ENCODE results near the gene FBXW8.
A peak's percentile ranks its signal among the peaks of the same experiment; 100 is the strongest.
"Not testable (repeated sequence)": the region's sequence is repeated elsewhere in the genome, so short reads cannot be mapped to it uniquely, and the experiment has no call there.

Gene FBXW8

GRCh38 chr12:117053597-117054201, 142.9 kb downstream of the FBXW8 start:
- DNase-seq (ENCODE audit: low spot score), result no peak

DNA sequence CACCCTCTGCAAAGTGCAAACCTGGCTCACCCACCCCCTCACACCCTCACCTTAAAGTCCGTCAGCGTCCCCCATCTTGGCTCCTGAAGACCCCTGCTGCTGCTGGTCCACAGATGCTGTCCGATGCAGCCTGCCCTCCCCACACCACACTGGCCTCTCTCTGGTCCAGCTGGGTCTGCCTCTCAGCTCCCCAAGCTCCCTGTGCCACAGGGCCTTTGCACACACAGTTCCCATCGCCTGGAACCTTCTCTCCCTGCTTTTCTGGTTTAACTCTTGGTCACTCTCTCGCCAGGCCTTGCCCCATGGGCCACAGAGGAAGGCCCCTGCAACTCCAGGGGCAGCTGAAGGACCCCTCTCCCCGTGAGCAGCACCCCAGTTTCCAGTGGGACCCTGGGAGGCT, 143.5 kb downstream of the FBXW8 start:
- DNase-seq (ENCODE audit: low spot score), result no peak

GRCh38 chr12:117057626-117058025, 146.9 kb downstream of the FBXW8 start:
- not testable (repeated sequence) for DNase-seq (ENCODE audit: low spot score)

GRCh38 chr12:117058442-117059072, 147.8 kb downstream of the FBXW8 start:
- no peak for DNase-seq (ENCODE audit: low spot score)

- no peak for DNase-seq (ENCODE audit: low spot score)
Measured at GRCh38 chr12:117059156-117059555, 148.4 kb downstream of the FBXW8 start.

DNA sequence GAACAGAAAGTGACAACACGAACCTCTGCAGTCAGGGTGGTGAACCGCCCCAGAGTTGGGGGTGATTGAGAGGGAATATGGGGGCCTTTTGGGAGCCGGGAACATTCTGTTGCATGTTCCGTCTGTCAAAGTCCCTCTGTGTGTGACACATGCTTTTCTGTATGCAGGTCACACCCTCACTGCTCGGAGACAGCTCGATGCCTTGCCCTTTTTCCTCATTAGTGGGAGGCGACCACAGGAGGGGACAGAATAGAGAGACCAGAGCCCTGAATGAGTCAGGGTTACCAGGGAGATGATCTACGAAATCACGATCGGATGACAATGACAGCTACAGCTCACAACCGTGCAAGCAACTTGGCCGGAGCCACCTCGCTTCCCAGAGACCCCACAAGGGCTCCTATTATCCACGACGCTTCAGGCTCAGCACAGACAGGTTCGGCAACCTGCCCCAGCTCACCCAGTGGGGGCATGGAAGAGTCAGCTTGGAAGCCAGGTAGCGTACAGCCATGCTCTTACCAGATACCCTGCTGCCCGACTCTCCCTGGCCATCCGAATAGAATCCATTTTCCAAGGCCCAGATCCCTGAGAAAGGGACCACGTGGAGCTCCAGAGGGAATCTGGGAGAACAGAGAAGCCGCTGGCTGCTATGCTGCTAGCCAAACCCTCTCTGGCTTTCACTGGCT, 149.6 kb downstream of the FBXW8 start:
- DNase-seq (ENCODE audit: low spot score), result no peak

DNA sequence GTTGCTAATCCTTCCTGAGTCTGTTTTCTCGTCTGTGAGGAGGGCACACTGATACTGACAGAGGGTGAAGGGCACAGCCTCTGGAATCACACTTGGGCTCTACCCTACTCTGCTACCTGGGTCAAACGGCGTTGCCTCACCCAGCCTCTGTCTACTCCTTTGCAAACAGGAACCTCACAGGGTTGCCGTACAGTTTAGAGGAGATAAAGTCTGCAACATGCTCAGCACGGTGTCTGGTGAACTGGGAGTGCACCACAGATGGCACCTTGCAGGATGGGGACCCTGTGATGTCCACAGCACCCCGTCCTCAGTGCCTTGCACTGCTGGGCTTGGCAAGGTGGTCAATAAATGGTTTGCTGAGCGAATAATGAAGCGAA, 150.2 kb downstream of the FBXW8 start:
- DNase-seq (ENCODE audit: low spot score), result no peak

DNA sequence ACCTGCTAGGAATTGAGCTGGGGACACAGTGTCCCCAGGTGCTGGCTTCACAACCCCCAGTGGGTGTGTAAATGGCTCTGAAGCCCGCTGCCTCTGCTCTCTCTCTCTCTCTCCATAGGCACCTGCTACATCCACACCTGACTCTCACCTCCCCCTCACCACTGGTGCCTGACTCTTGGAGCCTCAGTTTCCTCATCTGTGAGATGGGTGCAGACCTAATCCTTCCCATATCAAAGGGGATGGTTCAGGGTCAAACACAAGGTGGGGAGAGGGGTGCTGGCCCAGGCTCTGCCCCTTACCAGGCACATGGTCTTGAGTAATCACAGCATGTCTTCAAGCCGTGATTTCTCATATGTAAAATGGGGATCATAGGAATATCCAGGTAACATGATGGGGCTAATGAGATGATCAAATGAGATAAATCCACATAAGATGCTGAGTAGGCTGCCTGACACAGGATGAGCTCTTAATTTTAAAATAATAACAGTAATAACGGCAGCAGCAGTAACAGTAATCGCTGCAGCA, 150.9 kb downstream of the FBXW8 start:
- DNase-seq (ENCODE audit: low spot score), result no peak

DNA sequence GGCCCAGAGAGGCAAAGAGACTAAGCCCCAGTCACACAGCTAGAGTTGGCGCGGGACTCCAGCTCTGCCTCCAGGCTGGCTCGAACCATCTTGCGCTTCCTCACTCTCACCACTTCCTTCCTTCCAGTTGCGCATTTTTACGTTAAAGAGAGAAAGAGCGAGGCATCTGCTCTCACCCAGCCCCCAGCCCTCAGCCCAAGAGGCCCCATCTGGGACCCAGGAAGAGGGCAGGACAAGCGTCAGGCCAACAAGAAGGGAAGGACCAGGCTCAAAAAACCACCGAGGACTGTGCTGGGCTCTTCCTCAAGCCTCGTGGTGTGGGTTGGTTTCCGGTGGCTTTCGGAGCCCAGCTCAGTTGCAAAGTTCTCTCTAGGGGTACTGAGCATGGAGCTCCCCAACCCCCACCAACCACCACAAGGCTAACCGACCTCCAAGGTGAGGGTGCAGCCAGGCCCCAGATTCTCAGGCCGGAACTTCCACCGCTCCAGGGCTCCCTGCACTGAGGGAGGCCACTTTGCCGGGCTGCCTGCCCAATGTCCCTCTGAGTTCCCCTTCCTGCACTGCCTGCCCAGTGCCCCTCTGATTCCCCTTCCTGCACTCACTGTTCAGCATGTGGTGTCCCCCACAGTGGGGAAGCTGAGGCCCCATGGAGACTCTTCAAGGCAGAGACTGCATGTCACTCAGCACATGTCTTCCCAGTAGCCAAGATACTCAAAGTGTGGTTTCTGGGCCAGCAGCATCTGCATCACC, 152.6 kb downstream of the FBXW8 start:
- DNase-seq (ENCODE audit: low spot score), result no peak

DNA sequence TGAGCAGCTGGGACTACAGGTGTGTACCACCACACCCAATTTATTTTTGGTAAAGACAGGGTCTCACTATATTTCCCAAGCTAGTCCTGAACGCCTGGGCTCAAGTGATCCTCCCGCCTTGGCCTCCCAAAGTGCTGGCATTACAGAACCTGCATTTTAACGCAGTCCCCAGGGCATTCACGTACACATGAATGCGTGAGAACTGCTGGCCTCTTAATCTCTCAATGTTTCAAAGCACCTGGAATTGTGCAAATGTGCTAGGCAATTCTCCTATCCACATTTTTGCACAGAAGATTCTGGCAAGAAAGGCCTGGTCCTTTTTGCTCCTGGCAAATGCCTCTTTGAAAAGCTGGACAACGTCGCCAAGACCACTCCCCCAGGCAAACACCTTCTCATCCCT, 153.3 kb downstream of the FBXW8 start:
- DNase-seq (ENCODE audit: low spot score), result no peak

DNA sequence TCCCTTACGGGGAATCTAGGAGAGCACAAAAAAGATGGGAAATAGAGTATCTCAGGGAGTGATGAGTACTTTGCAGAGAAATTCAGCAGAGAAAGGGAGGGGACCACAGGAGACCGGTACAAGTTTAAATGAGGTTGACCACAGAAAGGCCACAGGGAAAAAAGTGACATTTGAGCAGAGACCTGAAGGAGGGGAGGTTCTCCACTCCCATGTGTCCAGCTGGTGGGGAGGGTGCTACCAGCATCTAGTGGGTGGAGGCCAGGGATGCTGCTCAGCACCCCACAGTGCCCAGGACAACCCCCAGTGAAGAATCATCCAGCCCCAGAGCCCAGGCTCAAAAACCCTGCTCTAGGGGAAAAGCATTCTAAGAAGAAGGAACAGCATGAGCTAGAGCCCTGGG, 153.8 kb downstream of the FBXW8 start:
- no peak for DNase-seq (ENCODE audit: low spot score)

DNA sequence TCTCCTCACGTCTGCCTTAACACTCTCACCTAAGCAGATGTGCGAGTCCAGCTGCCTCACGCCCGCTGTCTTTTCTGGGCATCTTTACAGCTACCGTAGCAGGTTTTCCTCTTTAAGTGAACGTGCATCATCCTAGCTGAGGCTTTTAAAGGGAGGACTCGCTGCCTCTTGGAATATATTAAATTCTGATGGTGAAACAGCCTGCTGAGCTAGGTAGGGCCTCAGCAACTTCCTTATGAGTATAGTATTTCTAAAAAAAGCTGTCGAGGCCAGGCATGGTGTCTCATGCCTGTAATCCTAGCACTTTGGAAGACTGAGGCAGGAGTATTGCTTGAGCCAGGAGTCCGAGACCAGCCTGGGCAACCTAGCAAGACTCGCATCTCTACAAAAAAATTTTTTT, 156.3 kb downstream of the FBXW8 start:
- DNase-seq (ENCODE audit: low spot score), result no peak

DNA sequence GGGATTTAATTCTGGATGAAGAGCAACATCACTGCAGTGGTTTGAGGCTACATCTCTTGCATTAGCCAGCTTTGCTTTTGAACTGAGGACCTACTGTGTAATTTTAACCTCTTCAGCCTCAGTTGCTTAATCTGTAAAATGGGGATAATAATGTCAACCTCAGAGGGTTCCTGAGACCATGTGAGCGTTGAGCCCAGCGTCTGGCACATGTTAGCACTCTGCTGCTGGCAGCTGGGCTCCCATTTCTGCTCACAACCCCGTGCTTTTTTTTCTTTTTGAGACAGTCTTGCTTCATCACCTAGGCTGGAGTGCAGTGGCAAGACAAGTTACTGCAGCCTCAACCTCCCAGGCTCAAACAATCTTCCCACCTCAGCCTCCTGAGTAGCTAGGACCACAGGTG, 156.9 kb downstream of the FBXW8 start:
- DNase-seq (ENCODE audit: low spot score), result no peak

GRCh38 chr12:117068492-117068891, 157.7 kb downstream of the FBXW8 start:
- no peak for DNase-seq (ENCODE audit: low spot score)

DNA sequence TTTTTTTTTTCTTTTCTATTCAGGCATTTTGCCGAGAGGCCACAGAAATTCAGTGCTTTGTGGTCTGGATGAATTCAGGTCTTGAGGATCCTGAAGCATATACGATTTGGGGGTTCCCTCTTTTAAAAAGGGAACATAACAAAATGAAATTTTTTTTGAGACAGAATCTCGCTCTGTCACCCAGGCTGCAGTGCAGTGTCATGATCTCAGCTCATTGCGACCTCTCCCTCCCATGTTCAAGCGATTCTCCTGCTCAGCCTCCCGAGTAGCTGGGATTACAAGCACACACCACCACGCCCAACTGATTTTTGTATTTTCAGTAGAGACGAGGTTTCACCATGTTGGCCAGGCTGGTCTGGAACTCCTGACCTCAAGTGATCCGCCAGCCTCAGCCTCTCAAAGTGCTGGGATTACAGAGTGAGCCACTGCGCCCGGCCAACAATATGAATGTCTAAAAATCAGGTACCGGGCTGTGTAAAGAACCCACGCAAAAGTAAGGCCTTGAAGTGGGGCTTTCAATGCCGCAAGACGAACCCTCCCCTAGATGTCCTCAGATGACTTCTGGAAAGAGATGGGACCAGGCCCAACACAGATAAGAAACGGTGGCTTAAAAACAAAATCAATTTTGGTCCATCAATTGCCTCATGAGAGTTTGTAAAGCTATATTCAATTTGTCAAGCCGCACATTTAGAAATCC, 158.5 kb downstream of the FBXW8 start:
- DNase-seq (ENCODE audit: low spot score), result peak; percentile 51

- no peak for DNase-seq (ENCODE audit: low spot score)
Measured at GRCh38 chr12:117069926-117070900, 159.5 kb downstream of the FBXW8 start.

- no peak for DNase-seq (ENCODE audit: low spot score)
Measured at GRCh38 chr12:117071009-117071408, 160.3 kb downstream of the FBXW8 start.

- no peak for DNase-seq (ENCODE audit: low spot score)
Measured at GRCh38 chr12:117072106-117072505, 161.4 kb downstream of the FBXW8 start.

DNA sequence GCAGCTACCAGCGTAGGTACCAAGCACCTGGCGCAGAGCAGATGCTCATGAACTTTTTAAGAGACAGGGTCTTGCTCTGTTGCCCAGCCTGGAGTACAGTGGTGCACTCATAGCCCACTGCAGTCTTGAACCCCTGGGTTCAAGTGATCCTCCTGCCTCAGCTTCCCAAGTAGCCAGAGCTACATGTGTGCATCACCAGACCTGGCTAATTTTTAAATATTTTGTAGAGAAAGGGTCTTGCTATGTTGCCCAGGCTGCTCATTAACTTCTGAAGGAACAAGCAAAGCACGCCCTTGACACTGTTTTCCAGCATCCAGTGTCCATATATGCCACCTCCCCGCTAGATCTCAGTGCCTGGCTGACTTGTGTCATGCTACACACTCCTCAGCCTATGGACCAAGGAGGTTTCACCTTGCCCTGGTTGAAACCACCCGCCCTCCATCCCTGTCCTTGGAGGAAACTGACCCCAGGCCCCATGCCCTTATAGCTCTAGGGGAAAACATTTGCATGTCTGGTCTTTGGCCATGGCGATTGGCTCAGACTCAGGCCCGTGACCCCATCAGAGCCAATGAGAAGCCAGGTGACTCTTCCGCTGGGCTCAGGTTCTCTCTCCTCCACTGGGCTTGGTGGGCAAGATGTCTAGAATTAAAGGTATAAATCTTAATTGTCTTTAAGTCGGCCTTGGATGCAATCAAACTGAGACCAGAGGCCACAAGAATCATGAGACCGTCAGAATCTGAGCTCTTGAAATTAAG, 162.2 kb downstream of the FBXW8 start:
- no peak for DNase-seq (ENCODE audit: low spot score)

GRCh38 chr12:117073611-117074010, 162.9 kb downstream of the FBXW8 start:
- no peak for DNase-seq (ENCODE audit: low spot score)

Measured in hematopoietic multipotent progenitor cell treated with erythropoietin and hydrocortisone succinate and interleukin-3 and kit ligand, for 17 days (in vitro differentiated cells).